ENCODE measurements around the gene AK4.

AK4 gene

DNA sequence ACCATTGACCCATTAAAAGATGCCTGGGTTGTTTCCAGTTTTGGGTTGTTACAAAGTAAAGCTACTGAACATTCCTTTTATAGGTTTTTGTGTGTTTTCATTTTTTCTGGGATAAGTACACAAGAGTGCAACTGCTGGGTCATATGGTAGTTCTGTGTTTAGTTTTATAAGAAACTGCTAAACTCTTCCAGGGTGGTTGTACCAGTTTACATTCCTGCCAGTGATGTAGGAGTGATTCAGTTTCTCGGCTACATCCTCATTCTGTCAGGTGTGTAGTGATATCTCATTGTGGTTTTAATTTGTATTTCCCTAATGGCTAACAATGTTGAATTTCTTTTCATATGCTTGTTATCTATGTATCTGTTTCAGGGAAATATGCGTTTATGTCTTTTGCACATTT lies 102.8 kb downstream of the AK4 start:
- DNase-seq (ENCODE audit: low read depth in 2 of 2) = no peak

DNA sequence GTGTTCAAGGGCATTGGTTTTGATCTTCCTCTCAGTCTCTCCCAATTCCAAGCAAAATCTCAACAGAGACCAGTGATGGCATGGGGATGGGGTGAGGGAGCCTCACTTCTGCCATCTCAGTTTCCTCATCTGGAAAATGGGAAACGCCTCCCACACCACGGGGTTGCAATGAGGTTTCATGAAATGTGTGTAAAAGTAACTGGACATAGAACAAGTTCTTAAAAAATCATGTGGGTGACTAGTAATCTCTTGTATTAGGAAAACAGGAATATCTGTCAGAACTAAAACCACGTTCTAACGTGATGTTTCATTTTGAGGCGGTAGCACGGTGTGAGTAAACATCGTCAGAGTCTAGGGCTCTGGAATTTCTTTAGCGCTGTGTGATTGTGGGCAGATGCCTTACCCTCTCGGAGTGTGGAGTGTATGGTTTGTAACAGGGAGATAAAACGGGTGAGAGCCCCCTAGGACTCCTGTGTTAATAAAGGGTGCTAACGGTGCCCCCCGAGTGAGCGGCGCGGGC lies 105.9 kb downstream of the AK4 start:
- DNase-seq (ENCODE audit: low read depth in 2 of 2) = no peak

DNA sequence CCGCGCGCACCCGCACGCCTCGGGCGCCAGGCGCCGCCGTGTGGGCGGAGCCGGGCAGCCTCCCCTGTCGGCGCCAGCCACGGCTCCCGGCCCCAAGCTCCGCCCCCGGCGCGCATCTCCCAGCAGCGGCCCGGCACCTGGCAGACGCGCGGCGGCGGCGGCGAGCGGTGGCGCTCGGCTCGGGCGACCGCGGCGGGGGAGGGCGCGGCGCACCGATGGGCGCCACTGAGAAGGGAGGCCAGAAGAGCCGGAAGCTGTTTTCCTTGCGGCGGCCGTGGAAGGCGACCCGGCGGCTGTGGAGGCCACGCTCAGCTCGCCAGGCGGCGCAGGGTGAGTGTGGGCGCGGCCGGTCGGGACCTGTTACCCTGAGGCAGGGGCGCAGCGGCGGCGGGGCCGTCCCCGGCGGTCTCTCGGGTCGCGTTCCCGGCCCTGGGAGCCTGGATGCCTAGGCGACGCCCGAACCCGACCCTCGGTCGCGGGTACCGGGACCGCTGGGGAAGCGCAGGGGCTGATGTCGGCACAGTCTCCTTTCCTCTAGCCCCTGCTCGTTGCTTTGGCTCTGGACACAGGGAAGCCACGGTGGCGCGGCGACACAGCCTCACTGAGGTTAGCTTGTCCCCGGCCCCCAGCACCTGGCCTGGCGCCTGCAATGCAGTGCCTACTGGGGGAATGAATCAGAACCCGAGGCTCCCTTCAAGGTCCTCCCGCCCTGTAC lies 106.5 kb downstream of the AK4 start:
- peak; percentile 56 to 85 for DNase-seq (ENCODE audit: low read depth in 2 of 2)

- no peak for DNase-seq (ENCODE audit: low read depth in 2 of 2)
These were observed 107.1 kb downstream of the AK4 start for GRCh38 chr1:65255035-65255655.

DNA sequence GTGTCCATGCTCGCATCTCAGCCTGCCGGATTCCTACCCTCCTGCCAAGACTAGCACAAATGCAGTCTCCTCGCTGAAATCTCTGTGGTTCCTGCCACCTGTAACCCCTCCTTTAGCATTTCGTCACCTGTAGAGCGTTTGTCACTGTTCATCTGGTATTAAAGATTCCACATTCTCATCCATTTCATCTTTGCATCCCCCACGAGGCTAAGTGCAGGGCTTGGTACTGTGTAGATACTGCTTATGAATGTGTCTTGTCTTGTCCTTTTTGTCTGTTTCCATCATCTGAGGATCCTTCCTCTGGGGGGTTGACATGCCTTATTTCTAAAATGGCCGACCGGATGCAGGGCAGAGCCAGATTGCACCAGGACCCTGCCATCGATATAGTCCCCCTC lies 107.7 kb downstream of the AK4 start:
- DNase-seq (ENCODE audit: low read depth in 2 of 2) = no peak

GRCh38 chr1:65256860-65257708 lies 109.1 kb downstream of the AK4 start:
- no peak for DNase-seq (ENCODE audit: low read depth in 2 of 2)

DNA sequence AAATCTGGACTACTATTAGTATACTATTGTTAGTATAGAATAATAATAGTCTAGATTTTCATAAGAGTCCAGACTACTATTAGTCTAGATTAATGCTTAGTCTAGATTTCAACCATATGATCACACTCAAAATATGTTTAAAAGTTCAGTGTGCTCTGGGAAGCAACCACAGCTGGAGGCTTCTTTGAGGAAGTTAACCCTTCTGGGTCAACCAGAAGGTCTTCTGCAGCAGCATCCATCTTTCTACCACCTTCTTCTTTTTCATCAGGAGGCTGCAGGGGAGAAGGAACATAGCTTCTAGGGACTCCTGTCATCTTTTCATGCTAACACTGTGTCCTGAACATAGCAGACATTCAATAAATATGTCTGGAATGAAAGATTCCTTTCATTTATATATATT lies 110.1 kb downstream of the AK4 start:
- DNase-seq (ENCODE audit: low read depth in 2 of 2) = no peak

GRCh38 chr1:65259816-65260215 lies 111.8 kb downstream of the AK4 start:
- no peak for DNase-seq (ENCODE audit: low read depth in 2 of 2)

- no peak for DNase-seq (ENCODE audit: low read depth in 2 of 2)
These were observed 113.0 kb downstream of the AK4 start for GRCh38 chr1:65260851-65261473.

DNA sequence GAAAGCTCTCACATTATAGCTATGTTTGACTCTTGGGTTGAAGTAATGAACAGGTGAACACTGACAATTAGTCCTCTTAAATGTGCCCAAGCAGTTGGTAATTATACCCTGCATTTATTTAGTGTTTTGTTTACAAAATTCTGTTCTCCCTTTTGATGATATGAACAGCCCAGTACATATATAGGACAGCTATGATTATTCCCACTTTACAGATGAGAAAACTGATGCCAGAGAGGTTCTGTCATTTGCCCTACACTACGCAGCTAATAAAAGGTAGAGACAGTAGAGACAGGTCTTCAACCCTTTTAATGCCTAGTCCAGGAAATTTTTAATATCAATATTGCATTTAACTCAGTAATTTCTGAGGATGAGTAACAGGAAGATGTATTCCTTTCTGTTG lies 115.3 kb downstream of the AK4 start:
- no peak for DNase-seq (ENCODE audit: low read depth in 2 of 2)

GRCh38 chr1:65264197-65264929 lies 116.4 kb downstream of the AK4 start:
- no peak for DNase-seq (ENCODE audit: low read depth in 2 of 2)

DNA sequence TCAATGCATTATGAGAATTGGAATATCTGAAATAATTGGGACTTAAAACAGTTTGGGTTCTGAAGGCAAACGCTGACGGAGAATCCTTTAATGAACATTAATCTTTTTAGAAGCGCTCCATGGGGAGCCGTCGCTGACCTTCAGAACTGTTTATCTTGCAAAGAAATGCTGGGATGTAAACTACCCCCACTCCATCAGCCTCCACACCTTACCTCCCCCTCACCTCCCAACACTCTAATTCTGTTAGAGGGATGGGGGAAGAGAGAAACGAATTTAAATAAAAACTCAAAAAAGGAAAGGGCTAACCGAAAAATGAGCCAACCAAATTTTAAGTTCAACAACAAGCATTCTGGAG lies 117.3 kb downstream of the AK4 start:
- no peak for DNase-seq (ENCODE audit: low read depth in 2 of 2)

DNA sequence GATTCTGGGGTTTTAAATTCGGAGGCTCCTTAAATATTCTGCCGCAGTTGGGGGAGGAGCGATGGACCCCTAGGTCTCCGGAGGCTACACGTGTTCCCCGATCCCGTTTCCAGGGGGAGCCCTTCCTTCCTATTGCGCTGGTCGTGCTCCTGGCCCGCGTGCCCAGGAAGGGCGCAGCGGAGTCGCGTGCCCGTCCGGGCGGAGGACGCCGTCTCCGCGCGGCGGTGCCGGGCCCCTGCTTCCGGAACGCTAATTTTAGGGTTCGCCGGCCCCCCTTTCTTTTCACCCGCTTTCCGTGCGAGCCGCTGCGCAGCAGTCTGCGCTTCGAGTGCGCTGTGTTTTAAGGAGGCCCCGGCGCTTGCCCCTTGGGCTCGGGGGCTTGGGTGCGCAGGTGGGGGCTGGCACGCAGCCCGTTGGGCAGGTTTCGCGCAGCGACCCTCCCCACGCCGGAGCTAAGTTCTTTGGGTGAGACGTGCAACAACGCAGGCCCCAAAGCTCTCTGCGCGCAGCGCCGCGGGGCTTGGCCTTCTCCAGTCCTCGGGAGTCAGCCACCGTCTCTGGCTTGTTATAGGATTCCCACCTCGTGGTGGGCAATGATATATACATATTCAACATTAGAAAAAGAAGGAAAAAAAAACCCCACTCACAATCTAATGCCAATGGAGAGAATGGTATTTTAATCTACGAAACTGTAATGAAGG lies 117.8 kb downstream of the AK4 start:
- DNase-seq (ENCODE audit: low read depth in 2 of 2) = peak in 1 of 2 donors; percentile 3

DNA sequence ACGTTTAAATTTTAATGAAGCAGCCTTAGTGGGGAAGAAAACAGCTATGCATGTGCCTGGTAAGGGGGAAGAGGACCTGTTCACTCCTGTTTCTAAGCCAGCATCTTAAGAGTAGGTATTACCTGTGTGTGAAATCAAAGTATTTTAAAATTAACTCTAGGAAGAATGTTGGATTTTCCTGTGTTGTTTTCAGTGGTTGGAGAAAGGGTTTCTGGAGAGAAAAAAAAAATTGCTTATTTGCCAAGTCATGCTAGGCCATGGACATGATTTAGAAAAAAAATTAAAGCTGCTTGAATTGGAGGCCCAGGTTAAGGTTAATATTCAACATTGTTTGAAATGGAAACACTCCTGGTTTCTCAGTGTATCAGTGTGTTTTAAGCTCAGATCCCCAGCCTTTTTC lies 118.5 kb downstream of the AK4 start:
- no peak for DNase-seq (ENCODE audit: low read depth in 2 of 2)

GRCh38 chr1:65267271-65267670 lies 119.3 kb downstream of the AK4 start:
- no peak for DNase-seq (ENCODE audit: low read depth in 2 of 2)

DNA sequence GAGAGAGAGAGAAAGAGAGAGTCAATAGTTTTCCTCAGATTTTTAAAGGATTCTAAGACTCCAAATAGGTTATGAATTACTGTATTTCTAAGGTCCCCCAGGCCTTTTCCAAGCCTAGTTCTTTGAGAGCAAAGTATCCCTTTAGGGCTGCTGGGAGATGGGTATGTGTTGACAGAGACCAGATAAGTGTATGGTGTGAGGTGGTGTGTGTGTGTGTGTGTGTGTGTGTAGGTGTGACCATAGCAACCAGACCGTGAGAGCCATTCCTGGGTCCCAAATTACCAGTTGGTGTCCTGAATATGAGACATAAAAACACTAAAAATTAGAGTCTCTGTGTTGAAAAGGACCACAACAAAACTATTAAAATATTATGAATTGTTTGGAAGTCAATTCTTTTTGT lies 119.7 kb downstream of the AK4 start:
- DNase-seq (ENCODE audit: low read depth in 2 of 2) = no peak

DNA sequence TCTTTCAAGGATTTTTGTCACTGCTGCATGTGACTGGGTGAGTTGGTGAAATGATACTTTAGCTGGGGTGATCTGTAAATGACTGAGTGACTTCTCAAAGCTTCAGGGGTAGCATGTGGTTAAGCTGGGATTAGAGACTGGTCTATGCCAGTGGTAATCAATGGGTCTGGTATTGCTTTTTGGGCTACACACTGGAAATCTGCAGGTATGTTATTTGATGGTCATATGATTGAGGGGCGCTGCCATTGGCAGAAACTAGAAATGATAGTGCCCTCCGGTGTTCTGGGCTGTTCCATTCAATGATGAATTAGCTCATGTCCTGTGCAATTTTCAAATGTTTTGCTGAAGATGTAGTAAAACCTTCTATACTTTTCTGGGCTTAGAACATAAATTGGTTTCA lies 121.6 kb downstream of the AK4 start:
- DNase-seq (ENCODE audit: low read depth in 2 of 2) = no peak

DNA sequence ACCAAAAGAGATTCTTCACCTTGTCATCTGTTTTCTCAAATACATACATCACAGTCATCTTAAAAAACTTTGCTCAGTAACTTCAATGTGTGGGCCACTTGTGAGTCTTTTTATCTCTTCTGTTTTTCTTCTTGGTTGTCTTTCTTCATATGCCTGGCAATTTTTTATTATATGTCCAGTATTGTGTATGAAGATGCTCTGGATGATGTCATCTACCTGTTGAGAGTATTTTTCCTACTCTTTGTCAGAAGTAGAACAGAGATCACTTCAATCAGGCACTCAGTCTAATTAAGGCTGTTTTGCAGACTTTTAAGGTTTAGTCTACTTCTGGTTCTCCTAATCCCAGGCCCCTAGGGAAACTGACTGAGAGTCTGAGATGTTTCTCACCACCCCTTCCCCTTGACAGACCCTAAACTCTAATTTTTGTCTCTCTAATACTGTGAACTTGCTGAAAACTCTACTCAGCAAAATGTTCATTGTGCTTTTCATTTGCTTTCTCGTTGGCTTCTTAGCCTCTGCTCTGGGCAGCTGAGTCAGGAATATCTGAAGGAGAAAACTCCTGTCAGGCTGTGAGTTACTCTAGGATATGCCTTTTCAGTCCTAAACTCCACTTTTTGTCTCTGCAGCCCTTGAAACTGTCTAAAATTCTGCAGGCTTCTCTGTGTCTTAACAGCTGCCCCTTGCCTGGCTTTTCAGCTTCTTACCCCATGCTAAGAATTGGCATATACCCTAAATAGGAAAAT lies 128.4 kb downstream of the AK4 start:
- DNase-seq (ENCODE audit: low read depth in 2 of 2) = no peak

DNA sequence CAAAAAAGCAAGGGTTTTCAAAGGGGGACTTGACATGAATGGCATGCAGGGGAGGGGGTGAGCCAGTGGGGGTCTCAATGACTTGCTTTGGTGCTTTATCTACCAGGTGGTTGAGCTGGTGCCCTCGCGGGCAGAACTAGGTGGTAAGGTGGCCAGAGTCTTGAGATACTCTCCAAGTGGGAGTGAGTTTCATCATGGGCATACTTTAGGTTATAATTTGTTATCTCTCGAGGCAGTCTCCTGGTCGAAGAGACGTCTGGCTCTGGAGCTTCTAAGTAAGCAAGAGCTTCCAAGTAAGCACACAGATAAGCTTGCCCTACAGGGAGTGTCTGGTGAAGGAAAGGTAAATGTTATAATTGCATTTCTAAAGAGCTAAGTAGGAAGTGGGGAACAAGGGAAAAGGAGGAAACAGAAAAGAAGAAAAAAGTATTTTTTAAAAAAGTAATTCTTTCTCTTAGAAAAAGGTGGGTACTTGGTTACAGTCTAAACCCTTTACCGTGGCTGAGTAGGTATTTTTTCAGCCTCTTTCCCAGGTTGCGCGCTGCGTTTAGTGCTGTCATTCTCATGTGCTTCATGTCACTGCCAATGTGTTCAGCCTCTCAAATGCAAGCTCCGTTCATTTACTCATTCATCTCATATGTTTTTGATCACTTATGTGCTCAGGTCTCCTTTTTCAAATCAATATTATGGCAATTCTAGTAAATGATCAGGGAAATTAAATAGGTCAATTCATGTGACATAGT lies 129.8 kb downstream of the AK4 start:
- no peak for DNase-seq (ENCODE audit: low read depth in 2 of 2)

All from stimulated activated CD4-positive, alpha-beta T cell treated with anti-CD3 and anti-CD28 coated beads, Interleukin-15, amount 100 ng/mL, for 48 hours (primary cell).